NOMO-1 treated with dmso at 0.1 percent for 144 hours (cell line): ENCODE data around the gene NR6A1.

ENCODE experiments used
- DNase-seq: peaks from one replicate; lab custom pipeline; 2025; ENCODE audit not compliant: unreplicated experiment; lab: John Stamatoyannopoulos, UW

Gene NR6A1

DNA sequence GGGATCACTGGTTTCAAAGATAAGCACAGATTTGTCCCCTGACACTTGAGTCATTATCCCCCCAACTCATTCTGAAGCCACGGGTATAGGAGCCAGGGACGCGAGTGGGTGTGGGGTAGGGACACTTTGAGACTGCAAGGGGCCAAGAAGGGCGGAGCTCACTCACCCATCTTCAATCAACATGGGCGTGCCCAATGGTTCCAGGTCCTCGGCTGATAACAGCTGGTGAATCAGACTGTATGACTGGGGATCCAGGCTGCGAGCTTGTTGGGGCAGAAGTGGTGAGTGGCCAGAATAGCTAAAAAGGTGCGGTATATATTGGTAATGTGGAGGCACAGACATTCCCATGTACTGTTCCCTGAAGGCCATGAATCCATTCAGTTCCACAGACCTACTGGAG is 233.2 kb downstream of the NR6A1 start:
- no peak for DNase-seq

DNA sequence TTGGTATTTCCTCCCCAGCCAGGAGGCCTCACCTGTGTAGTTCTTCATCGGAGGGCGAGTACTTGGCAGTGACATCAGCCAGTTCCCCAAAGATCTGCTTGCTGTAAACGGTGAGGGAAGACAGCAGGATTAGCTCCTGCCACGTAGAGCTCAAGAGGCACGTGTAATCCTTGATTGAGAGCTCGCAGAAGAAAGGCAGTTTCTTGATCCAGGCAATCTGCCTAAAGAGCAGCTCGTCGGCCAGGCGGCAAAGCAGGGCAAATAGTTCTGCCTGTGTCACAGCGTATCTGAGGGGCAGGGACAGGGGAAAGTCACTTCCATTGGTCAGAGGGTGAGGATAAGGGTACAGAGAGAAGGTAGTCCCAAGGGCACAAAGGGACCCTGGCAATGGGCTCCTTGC is 235.3 kb downstream of the NR6A1 start:
- DNase-seq = no peak

DNA sequence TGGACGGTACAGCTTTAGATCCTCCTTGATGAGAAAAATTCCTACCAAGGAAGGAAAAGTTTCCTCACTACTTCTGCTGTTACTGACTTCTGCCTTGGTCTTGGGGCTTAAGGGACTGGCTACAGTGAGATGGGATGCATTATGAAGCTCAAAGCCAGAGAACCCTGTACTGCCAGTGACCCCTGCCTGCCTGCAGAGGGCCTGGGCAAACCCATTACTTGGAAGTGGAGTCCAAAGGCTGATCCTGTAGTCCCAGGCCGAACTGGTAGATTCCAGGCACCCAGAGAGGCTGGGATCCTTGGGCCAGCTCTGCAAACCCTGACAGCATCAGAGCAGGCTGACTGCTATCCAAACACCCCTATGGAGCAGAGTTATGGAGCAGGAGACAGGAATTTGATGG is 238.2 kb downstream of the NR6A1 start:
- no peak for DNase-seq

DNA sequence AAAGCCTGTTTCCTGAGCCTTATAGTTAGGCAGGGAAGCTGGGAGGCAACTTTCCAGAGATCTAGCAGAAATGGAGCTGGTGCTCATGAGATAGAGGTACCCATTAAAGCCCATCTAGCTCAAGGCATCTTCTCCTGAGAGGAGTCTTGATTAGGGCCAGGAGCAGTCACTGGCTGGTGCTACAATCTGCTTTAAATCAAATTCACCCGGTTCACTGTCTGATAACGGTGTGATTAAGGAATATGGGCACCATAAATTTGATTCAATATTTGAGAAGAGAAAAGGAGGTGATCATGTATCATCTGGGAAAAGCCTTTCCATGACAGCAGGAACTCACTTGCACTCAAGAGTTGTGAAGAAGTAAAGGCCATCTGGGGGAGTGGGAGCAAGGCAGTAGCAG is 240.0 kb downstream of the NR6A1 start:
- DNase-seq = no peak

DNA sequence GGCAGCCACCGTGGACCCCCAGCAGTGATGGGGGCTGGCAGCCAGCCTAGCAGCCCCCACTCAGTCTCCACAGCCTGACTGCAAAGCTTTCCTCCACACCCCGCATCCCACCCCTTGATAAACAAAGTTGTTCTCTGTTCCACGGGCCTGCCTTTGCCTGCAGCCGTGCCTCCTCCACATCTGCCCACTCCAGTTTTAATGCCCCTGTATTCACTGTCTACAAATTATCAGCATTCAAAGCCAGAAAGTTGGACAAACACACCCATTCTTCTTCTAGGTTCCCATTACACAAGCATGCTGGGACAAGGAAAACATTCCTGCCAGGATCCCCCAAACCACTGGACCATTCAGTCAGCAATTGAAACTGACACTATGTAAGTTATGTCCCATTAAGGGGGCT is 240.9 kb downstream of the NR6A1 start:
- no peak for DNase-seq

DNA sequence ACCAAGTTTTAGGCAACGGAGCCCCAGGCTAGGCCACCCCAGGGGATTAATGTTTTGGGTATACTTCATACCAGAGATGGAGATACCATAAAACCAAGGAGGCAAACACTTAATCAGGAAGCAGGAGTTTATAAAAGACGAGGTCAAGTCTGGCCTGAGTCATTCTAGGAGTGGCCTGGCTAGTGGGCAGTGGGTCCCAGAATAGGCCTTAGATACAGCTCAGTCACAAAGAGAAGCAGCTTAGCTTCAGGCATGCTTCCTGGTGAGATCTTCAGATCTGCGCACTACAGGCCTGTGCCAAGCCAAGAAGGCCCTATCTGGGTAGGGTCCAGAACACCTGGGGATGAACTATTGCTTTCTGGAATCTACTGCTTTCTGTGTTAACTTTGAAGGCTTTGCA is 243.3 kb downstream of the NR6A1 start:
- no peak for DNase-seq

DNA sequence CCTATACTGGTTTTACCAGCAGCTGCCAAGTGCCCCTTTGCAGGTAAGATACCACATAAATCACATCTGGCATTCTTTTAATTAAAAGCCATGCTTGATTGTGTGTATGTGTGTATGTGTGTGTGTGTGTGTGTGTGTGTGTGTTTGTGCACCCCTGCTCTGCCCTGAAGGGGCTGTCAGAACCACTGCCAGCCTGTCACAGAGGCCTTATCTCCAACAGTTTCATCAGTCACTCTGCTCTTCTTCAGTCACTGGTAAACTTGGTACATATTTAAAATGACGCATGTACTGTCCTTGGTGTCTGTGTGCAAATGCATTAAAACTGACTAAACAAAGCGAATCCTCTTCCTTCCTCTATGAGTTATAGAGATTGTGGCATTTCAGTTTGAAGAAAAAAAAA is 244.9 kb downstream of the NR6A1 start:
- DNase-seq = no peak

DNA sequence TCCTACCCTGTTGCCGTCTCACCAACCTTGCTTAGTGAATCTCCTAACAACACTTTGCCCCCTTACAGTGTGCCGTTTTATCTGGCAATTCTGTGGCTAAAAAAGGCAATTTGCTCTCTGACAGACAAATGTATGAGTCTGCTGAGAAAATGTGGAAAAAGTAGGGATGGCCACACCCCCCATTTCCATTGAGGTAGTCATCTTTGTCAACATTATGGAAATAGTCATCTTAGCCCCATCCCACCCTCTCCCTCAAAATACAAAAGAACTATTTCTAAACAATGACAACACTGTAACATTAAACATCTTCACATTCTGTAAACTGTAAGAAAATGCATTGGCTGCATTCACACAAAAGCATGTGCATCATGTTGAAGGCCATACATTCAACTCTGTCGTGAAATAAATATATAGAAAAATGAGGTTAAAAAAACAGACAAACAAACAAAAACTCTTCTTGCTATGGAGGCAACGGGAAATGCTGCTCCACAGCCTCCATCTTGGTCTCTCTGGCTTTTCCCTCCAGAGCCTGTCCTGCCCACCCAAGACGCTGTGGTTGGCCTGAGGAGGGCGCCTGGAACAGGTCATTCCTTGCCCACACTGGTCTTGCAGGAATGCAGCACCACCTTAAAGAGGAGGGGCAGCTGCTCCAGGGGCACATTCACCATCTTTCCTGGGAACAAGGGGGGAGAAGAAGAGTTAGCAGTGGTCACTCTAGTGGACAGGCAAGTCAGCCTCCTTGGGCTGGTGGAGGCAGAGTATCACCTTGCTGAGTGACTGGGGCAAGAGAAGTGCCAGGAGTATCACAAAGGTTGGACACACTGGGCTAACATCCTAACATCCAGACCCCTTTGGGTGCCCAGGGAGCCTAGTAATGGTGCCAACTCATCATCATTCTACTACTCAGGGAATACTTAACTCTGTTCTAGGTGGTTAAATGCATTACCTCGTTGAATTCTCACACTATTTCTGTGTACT is 248.7 kb downstream of the NR6A1 start:
- no peak for DNase-seq

DNA sequence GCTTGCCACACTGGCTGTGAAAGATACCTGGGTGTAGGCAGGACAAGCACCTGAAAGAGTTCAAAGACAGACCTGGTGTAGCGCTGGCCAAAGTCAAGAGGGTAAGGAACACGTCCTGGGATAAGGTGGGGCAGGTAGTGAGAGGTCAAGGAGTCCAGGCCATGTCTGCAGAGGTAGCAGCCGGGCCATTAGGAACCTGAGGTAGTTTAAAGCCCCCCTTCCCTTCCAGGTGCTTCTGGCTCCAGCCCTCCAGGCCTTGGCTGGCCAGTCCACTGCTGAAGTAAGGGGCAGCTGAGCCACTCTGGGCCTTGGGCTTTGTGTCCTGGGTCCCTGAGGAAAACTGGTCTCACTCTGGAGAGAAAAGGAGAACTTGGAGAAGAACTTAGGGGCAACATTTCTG is 250.0 kb downstream of the NR6A1 start:
- no peak for DNase-seq

DNA sequence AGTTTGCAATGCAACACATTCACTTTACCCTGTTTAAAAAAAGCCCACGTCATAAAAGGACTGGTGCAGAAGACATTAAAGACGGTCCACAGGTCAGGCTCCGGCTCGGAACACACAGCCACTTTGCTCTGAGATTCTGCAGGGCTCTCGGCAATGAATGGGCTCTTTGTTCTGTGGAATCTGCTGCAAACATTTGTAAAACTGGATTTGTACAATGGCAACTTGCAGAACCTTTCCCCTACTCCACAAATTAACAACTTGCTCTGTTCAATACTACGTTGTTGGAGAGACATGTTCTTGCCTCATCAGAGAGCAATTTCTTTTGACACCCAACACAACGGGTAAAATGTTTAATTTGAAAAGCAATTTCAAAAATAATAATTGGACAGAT is 250.9 kb downstream of the NR6A1 start:
- no peak for DNase-seq

DNA sequence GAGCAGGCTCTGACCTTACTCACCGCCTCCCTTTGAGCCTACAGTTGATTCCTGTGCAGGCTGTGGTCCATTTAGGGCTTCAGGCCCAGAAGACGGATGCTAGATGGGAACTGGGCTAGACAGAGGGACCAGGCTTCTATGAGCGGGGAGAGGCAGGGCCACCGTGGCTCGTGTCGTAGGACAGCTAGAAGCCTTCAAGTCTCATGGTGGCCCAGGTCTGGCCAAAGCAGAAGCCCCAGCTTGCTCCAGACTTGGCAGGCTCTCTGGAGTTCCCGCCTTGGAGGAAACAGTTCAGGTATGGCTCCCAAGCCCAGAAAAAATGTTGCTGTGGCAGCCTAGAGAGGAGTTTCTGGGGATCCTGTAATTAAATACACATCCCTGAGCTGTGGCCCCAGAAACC is 253.0 kb downstream of the NR6A1 start:
- DNase-seq = no peak

DNA sequence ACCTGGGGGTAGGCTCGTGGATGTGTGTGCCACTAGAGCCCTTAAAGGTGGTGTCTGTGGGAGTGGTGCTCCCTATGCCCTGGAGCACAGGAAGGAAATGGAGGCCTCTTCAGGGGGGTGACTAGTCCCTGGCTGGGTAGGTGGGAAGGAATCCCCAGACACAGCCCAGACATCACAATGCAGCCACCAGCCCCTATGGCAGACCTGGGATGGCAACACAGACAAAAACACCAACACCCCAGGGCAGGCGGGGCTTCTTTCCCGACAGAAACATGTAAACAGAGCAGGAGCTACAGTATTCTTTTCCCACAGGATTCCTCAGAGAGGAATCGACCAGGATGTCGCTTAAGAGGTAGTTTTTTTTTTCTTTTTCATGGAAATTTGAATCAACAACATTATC is 253.5 kb downstream of the NR6A1 start:
- no peak for DNase-seq

DNA sequence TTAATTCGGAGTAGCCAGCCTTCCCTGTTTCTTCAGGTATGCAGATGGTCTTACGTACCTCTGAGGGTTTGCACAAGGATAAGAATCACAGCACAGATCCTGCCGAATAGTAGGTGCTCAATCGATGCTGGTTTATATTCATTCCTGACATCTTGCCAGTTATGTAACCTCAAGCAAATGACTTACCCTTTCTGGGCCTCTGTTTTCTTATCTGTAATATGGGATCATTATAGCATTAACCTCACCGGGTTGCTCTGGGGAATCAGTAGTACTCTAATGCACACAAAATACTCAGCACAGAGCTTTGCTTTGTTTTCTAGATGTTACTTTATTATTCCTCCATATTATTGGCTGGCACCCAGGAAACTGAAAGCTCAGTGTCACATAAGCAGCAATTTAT is 256.2 kb downstream of the NR6A1 start:
- DNase-seq = no peak

DNA sequence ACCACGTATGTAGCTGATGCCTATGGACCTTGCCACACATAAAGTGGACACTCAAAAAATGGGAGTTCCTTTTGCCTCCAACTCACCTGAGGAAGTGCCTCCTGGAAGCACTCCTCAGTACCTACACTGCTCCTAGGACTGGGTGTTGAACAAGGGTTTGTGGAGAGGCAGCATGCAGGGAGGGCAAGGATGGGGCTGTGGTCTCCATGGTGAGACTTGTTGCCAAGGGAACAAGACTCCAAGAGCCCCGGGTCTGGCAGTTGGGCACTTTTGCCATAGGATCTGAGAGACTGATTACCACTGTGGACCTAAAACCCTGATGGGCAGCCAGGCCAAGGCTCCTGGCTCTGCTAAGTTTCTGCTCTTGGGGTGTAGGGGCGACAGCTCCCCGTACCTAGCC is 257.0 kb downstream of the NR6A1 start:
- no peak for DNase-seq

DNA sequence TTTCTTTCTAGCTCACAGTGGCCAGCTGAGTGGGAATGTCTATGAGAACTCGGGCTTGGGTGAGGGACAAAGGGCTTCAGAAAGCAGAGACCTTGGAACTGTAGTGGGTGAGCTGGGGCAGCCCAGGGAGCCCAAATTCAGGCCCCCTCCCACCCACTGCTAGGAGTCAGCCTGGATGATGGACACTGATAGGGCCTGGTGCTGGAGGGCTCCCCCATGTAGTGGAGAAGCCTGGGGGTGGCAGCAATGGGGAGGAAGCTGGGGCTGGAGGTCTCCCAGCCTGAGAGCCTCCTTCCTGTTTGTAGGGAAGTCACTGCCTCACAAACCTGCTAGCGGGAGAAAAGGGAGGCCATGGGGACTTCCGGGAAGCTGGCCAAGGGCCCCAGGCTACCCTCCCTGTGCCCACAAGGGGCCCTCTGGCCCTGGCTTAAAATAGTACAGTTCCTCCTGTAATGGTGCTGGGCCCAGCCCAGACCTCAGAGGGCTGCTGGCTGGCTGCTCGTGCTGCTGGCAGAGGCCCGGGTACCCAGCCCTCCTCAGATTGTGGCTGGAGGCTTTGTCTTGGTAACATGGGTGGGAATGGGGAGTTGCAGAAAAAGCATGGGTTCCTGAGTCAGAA is 257.6 kb downstream of the NR6A1 start:
- DNase-seq = peak; percentile 26

DNA sequence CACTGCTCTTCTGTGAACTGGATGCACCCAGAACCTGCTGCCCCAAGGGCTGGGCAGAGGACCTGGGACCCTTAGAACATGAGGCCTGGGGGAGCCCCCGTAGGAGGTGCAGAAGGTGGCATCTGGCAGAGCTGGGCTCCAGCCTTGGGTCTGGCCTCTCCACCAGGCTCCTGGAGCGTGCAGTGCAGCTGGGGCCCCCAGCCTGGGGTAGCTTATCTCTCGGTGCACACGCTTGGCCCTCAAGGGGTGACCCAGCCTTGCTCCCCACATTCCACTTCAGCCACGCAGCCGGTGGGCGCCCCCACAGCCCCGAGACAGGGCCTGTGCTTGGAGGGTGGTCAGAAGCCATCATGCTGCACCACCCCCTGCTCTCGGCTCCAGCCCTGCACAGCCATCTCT is 258.3 kb downstream of the NR6A1 start:
- DNase-seq = no peak

DNA sequence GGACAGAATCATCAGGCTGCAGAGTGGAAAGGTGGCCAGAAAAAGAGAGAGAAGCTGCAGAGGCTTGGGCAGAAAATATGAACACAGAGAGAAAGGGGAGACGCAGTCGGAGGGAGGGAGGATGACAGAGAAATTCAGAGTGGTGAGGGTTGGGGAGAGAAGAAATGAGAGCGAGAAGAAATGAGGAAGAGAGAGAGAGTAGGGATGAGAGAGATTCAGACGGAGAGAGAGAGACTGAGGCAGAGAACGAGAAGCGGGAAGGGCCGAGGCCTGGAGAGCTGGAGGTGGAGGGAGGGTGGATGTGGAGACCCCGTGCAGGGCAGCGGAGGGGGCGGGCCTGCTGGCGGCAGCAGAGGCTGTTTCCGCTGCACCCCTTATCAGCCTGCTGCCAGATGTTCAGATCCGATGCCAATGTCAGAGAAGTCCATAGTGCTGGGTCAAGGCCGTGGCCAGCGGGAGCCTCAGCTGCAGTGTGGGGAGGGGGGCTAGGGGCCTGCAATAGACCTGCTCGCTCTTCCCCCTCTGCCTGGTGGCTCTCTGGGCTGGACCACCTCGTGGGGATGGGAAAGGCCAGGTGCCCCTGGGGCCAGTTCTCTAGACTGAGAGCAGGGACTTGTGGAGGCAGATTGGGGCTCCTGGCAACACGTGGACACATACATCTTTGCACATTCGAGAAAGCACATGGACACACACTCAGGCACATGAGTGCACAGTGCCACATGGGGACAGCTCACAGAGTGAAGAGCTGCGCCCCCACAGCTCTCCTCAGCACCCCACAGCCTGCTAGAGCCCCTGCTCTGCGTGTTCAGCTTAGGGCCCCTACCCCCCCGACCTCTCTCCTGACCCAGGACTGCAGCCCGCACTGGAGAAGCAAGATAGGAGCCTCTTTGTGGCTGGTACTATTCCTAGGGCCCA is 259.0 kb downstream of the NR6A1 start:
- DNase-seq = no peak

DNA sequence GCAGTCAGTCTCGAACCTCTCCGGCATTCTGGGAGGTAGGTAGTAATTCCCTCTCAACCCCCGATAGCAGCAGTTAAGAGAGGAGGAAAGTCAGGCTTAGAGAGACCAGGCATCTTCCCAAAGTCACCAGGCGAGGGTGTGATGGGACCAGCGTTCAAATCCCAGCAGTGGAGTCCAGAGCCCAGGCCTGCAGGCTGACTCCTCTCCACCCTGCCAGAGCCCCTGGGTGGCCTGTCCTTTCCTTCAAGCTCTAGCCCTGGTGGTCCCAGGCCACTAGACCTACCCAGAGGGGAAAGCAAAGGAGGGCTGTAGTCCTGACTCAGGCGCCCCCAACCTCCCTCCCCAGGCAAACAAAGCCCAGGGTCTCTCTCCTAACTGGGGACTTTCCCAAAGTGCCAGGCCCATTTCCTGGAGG is 259.7 kb downstream of the NR6A1 start:
- DNase-seq = no peak

DNA sequence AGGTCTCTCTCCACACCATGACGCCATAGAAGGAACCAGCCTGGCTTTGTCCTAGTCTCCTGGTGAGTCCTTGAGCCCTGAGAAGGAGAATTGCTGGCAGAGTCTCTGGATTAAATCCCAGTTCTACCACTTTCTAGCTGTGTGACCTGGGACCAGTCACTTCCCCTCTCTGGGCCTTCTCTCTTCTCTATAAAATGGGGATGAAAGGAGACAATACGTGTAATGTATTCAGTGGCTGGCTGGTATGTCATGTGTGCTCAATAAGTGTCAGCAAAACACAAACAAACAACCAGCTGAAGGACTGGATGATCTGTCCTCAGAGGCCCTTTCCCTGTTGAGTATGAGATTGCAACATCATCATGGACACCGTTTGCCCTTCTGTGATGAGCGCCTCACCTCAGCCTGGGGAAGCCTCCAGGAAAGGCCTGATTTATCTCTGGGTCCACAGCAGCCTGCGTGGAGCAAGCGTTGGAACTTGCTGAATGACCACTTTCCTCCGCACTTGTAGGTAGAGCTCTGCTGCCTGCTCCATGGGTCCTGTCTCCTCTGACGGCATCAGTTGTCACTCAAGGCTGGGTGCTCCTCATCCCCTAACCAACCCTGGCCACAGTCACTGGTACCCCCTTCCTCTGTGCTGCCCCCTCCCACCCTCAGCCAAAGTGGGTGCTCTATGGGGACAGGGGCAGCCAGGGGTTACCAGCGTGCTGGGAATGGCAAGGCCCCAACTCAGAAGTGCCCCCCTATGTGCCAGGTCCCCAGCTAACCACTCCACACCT is 260.3 kb downstream of the NR6A1 start:
- DNase-seq = no peak

DNA sequence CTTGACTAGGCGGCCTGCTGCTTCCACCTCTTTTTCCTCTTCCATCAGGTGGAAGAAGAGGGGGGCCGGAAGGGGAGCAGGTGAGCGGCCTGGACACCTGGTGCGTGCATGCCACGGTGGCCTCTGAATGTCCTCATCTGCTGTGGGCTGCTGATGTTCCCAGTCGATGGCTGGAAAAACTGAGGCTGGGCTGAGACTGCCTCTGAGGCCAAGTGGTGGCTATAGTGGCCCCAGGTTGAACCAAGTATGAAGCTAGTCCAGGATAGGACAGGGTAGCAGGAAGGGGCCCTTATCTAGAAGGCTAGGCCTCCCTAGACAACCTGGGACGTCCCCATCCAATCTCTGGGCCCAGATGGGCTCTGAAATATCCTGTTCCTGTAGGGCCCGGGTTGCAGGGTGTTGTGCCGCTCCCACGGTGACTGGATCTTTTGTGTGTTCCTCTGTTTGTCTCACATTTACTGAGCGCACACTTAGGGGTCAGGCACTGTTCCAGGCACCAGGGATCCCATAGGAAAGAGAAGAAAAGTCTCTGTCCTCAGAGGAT is 263.2 kb downstream of the NR6A1 start:
- no peak for DNase-seq
